ENCODE data around the gene GSC2.

DNA sequence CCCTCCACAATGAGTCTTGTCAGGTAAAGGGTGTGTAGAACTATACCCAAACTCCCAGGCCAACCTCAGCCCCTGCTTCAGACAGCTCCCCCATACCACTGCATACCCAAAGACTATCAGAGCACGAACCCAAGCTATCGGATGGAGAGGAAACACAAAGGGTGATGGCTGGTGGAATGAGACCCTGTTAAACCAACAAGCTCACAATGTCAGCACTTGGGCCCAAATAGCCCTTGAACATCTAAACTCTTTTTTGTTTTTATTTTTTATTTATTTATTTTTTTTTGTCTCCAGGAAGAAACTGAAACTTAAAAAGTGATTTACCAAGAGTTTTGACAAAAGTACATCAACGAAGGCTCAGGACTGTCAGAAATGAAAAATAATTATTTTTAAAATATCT is 38.5 kb downstream of the GSC2 start:
- TF ChIP-seq SPI1 (IDR thresholded peaks at IDR 0.05; ENCODE audit: borderline replicate concordance, low read depth): no peak
- TF ChIP-seq, protein P1, sequence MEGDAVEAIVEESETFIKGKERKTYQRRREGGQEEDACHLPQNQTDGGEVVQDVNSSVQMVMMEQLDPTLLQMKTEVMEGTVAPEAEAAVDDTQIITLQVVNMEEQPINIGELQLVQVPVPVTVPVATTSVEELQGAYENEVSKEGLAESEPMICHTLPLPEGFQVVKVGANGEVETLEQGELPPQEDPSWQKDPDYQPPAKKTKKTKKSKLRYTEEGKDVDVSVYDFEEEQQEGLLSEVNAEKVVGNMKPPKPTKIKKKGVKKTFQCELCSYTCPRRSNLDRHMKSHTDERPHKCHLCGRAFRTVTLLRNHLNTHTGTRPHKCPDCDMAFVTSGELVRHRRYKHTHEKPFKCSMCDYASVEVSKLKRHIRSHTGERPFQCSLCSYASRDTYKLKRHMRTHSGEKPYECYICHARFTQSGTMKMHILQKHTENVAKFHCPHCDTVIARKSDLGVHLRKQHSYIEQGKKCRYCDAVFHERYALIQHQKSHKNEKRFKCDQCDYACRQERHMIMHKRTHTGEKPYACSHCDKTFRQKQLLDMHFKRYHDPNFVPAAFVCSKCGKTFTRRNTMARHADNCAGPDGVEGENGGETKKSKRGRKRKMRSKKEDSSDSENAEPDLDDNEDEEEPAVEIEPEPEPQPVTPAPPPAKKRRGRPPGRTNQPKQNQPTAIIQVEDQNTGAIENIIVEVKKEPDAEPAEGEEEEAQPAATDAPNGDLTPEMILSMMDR (IDR thresholded peaks at IDR 0.05; ENCODE audit: insufficient read depth, low read length): no peak

Measured in HL-60 (cell line).